ENCODE results near the gene A1CF.
"Not testable (repeated sequence)": the region's sequence is repeated elsewhere in the genome, so short reads cannot be mapped to it uniquely, and the experiment has no call there.

The A1CF gene, protein sequence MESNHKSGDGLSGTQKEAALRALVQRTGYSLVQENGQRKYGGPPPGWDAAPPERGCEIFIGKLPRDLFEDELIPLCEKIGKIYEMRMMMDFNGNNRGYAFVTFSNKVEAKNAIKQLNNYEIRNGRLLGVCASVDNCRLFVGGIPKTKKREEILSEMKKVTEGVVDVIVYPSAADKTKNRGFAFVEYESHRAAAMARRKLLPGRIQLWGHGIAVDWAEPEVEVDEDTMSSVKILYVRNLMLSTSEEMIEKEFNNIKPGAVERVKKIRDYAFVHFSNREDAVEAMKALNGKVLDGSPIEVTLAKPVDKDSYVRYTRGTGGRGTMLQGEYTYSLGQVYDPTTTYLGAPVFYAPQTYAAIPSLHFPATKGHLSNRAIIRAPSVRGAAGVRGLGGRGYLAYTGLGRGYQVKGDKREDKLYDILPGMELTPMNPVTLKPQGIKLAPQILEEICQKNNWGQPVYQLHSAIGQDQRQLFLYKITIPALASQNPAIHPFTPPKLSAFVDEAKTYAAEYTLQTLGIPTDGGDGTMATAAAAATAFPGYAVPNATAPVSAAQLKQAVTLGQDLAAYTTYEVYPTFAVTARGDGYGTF

GRCh38 chr10:50885097-50885859 lies at the start of gene A1CF:
A1CF (minus strand) TSS chr10:50885627; CDS start chr10:50859940, 25,687 bp downstream.
- Mint-ChIP-seq H3K4me3 (no peak within 1 kb of the TSS), H3K4me1 (no peaks in the 10 kb centered on the region), H3K36me3 (no peaks in the 10 kb centered on the region), H3K27ac (no peak within 1 kb of the TSS), H3K27me3 (peaks cover 8% of the 10 kb centered on the region), H3K9me3 (no peaks in the 10 kb centered on the region)
- DNase-seq: no peak
- CTCF ChIA-PET: interaction anchor here (1.1 to 1.2 kb wide), 2 partner anchors 19 to 20 kb away, joined by 3 to 4 read pairs; no protein-coding TSS in a partner anchor

DNA sequence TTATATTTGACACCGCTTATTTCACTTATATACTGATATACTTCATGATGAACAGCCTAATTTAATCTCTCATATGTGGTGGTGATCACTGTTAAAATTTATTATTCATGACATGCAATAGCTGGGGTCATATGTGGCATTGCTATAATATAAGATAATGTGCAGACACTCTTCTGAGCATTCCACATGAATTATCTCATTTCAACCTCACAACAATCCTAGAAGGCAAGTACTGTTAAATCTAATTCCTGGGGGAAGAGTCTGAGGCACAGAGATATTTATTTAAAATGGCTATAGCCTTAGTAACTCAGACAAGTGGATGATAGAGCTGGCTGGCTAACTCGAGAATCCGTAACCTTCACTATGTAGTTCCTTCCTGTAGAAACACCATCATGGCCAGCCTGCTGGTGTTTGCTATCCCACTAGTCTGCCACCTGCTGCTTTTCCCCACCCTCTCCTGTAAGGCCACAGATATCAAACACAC lies 46.6 kb upstream of the A1CF start:
- H3K27ac Mint-ChIP-seq: no peak overlapping the region
- H3K36me3 Mint-ChIP-seq: no peaks in the 10 kb centered on the region
- H3K27me3 Mint-ChIP-seq: no peaks in the 10 kb centered on the region
- CTCF ChIA-PET: no interaction called here
- H3K4me1 Mint-ChIP-seq: no peaks in the 10 kb centered on the region
- no peak for DNase-seq
- no peak overlapping the region for H3K4me3 Mint-ChIP-seq
- no peaks in the 10 kb centered on the region for H3K9me3 Mint-ChIP-seq

DNA sequence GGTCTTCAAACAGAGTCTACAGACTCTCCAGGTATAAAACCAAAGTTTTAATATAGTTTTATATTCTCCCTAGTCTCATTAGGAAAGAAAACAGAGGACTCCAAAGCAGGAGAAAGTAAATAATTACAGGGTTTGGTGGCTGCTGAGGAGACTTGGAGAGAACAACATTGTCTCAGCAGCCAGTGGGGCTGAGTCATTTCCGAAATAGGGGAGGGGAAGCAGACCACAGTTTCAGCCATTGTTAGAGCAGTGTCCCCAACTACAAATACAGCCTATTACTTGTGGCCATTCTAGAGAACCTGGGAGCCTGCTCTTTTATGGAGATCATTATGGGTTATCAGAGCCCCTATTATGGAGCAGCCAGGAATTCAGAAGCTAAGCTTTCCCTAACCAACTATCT lies 44.2 kb upstream of the A1CF start:
- CTCF ChIA-PET: interaction anchor here (0.9 kb wide), 1 partner anchor 38 kb away, joined by 3 read pairs; no protein-coding TSS in a partner anchor
- no peaks in the 10 kb centered on the region for H3K36me3 Mint-ChIP-seq

GRCh38 chr10:50928190-50928552 lies 42.7 kb upstream of the A1CF start:
- H3K27ac Mint-ChIP-seq: no peak overlapping the region
- H3K27me3 Mint-ChIP-seq: no peaks in the 10 kb centered on the region
- peaks cover 5% of the 10 kb centered on the region for H3K9me3 Mint-ChIP-seq
- CTCF ChIA-PET: no interaction called here
- no peak for DNase-seq
- no peaks in the 10 kb centered on the region for H3K36me3 Mint-ChIP-seq
- H3K4me1 Mint-ChIP-seq: no peaks in the 10 kb centered on the region
- H3K4me3 Mint-ChIP-seq: no peak overlapping the region

More for the DNA sequence above, 44.2 kb upstream of the A1CF start:
- H3K27ac Mint-ChIP-seq: no peak overlapping the region
- DNase-seq: no peak
- H3K4me3 Mint-ChIP-seq: no peak overlapping the region
- H3K27me3 Mint-ChIP-seq: no peaks in the 10 kb centered on the region
- no peaks in the 10 kb centered on the region for H3K4me1 Mint-ChIP-seq
- no peaks in the 10 kb centered on the region for H3K9me3 Mint-ChIP-seq

DNA sequence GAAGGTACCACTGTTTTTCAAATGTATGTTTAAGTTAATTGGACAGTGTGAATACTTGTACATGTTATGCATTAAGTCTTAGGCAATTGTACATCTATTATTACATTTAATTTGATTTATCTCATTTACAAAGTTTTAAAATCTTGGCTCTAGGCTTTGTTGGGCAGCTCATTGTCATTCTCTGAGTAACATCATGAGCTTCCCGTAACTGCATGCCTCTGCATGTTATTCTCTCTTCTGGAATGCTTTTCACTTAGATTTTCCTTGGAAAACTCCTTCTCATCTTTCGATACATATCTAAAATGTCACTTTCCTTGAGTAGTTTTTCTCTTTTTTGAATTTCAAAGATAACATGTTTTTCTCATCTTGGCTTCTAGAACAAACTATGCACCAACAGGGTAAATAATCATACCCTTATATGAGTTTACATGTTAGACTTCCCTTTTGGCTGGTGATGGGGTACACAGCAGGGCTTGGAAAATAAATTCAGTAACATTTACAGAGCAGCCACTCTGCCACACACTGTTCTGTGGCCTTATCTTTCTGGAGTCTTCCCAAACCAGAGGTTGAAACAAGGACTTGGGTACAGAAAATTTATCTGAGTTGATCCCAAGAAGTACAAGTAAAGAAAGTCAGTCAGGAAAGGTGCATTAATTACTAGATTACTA lies 42.2 kb upstream of the A1CF start:
- no peaks in the 10 kb centered on the region for H3K36me3 Mint-ChIP-seq
- H3K27ac Mint-ChIP-seq: no peak overlapping the region
- peaks cover 5% of the 10 kb centered on the region for H3K9me3 Mint-ChIP-seq
- no peak for DNase-seq
- no peaks in the 10 kb centered on the region for H3K4me1 Mint-ChIP-seq
- H3K4me3 Mint-ChIP-seq: no peak overlapping the region
- CTCF ChIA-PET: no interaction called here
- no peaks in the 10 kb centered on the region for H3K27me3 Mint-ChIP-seq

DNA sequence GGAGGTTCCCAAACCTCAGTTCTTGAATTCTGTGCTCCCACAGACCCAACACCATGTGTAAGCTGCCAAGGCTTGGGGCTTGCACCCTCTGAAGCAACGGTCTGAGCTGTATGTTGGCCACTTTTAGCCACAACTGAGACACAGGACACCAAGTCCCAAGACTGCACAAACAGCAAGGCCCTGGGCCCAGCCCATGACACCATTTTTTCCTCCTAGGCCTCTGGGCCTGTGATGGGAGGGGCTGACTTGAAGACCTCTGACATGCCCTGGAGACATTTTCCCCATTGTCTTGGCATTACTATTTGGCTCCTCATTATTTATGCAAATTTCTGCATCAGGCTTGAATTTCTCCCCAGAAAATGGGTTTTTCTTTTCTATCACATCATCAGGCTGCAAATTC lies 38.0 kb upstream of the A1CF start:
- H3K4me1 Mint-ChIP-seq, H3K9me3 Mint-ChIP-seq, DNase-seq, CTCF ChIA-PET, H3K36me3 Mint-ChIP-seq, H3K4me3 Mint-ChIP-seq, H3K27me3 Mint-ChIP-seq, H3K27ac Mint-ChIP-seq: not testable (repeated sequence)

DNA sequence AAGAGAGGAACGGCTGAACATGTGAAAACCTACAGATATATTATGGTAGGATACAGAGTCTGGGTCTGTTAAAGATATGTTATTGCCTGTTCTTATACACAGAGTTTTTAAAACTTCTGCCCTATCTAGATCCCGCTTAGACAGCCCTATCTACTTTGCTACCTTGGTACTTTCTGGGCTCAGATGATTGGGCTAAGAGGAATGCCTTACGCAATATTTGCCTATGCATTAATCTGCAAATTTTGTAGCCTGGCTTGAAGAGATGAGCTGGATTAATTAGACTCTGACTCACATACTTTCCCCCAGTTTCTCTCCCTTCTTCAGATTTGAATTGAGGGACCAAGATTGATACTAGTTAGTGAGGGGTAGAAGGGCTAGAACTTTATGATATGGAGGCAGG lies 33.6 kb upstream of the A1CF start:
- CTCF ChIA-PET: no interaction called here
- H3K27ac Mint-ChIP-seq: no peak overlapping the region
- no peak for DNase-seq
- no peaks in the 10 kb centered on the region for H3K4me1 Mint-ChIP-seq
- peaks cover 2% of the 10 kb centered on the region for H3K9me3 Mint-ChIP-seq
- H3K36me3 Mint-ChIP-seq: no peaks in the 10 kb centered on the region
- no peak overlapping the region for H3K4me3 Mint-ChIP-seq
- no peaks in the 10 kb centered on the region for H3K27me3 Mint-ChIP-seq

GRCh38 chr10:50918529-50918928 lies 33.1 kb upstream of the A1CF start:
- Mint-ChIP-seq H3K36me3 (no peaks in the 10 kb centered on the region), H3K4me3 (no peak overlapping the region), H3K9me3 (no peaks in the 10 kb centered on the region), H3K4me1 (no peaks in the 10 kb centered on the region), H3K27me3 (no peaks in the 10 kb centered on the region), H3K27ac (no peak overlapping the region)
- DNase-seq: no peak
- CTCF ChIA-PET: no interaction called here

- Mint-ChIP-seq H3K27me3 (no peaks in the 10 kb centered on the region), H3K27ac (no peak overlapping the region), H3K9me3 (no peaks in the 10 kb centered on the region), H3K4me1 (no peaks in the 10 kb centered on the region), H3K36me3 (no peaks in the 10 kb centered on the region), H3K4me3 (no peak overlapping the region)
- CTCF ChIA-PET: no interaction called here
- no peak for DNase-seq
These were observed 32.1 kb upstream of the A1CF start for GRCh38 chr10:50917486-50917885.

DNA sequence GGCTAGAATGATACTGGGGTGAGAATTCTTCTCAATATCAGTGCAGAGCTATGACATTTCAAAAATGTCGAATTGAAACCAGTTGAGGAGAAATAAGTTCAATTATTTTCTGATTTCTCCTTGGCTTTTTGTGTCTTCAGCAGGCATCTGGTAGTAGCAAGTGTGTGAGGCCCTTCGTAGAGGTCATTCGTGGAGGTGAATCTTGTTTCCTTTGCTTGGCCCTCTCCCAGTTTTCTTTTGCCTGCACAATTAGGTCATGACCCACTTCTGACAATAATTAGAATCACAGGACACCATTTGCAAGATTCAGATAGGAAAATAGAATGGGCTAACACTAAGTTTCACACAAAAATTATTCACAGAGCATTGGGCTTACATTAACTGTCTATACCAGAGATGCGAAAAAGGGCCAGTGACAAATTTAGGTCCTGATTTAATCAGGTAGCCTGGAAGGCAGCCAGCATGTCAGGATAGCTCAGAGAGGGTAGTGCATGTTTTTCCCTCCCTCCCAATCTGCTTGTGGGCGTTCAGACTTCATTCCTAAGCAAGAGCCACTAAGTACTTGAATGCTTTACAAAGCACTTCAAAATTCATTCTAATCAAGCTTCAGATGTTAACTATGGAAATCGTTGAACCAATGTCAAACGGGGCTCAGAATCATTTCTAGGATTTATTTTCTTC lies 24.0 kb upstream of the A1CF start:
- H3K4me1 Mint-ChIP-seq: no peaks in the 10 kb centered on the region
- H3K4me3 Mint-ChIP-seq: no peak overlapping the region
- H3K27me3 Mint-ChIP-seq: no peaks in the 10 kb centered on the region
- H3K27ac Mint-ChIP-seq: no peak overlapping the region
- DNase-seq: no peak
- no peaks in the 10 kb centered on the region for H3K36me3 Mint-ChIP-seq
- CTCF ChIA-PET: no interaction called here
- H3K9me3 Mint-ChIP-seq: no peaks in the 10 kb centered on the region

DNA sequence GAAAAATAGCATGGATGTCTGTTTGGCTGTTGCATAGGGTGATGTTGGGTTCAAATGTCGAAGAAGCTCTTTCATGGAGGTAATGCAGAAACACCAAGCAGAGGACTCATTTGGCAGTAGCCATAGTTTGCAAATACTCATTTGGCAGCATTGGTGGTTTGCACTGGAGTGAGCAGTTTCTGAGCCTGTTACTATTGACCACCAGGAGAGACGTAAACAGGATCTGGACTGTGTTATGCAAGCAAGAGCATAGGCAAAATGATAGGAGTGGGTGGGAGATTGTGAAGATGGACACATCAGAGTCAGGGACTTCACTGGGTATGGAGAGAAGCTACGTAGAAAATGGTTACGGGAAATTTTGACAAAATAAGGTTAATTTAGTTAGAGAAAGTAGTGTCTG lies 22.9 kb upstream of the A1CF start:
- CTCF ChIA-PET: no interaction called here
- no peak for DNase-seq
- H3K4me1 Mint-ChIP-seq: no peaks in the 10 kb centered on the region
- H3K36me3 Mint-ChIP-seq: no peaks in the 10 kb centered on the region
- no peak overlapping the region for H3K27ac Mint-ChIP-seq
- no peaks in the 10 kb centered on the region for H3K9me3 Mint-ChIP-seq
- no peak overlapping the region for H3K4me3 Mint-ChIP-seq
- H3K27me3 Mint-ChIP-seq: no peaks in the 10 kb centered on the region

GRCh38 chr10:50905797-50906196 lies 20.4 kb upstream of the A1CF start:
- H3K27ac Mint-ChIP-seq, DNase-seq, H3K36me3 Mint-ChIP-seq, H3K27me3 Mint-ChIP-seq, H3K4me3 Mint-ChIP-seq, H3K9me3 Mint-ChIP-seq, H3K4me1 Mint-ChIP-seq, CTCF ChIA-PET: not testable (repeated sequence)

GRCh38 chr10:50896721-50897120 lies 11.3 kb upstream of the A1CF start:
- Mint-ChIP-seq H3K9me3 (no peaks in the 10 kb centered on the region), H3K4me1 (no peaks in the 10 kb centered on the region), H3K27me3 (no peaks in the 10 kb centered on the region), H3K36me3 (no peaks in the 10 kb centered on the region), H3K4me3 (no peak overlapping the region), H3K27ac (no peak overlapping the region)
- no peak for DNase-seq
- CTCF ChIA-PET: no interaction called here

DNA sequence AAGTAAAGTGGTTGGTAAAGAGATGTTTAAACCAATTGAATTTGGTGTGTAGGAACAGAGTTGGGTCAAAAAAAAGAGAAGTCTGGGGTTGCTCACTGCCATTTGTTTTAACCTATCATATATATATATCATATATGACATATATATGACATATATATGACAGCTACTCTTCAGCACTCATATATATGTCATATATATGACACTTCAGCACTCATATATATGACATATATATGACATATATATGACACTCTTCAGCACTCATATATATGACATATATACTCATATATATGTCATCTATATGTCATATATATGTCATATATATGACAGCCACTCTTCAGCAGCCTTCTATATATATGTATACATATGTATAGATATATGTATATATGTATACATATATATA lies 8.9 kb upstream of the A1CF start:
- no peak for DNase-seq
- CTCF ChIA-PET: no interaction called here
- no peak overlapping the region for H3K4me3 Mint-ChIP-seq
- H3K36me3 Mint-ChIP-seq: no peaks in the 10 kb centered on the region
- no peaks in the 10 kb centered on the region for H3K4me1 Mint-ChIP-seq
- no peak overlapping the region for H3K27ac Mint-ChIP-seq
- H3K27me3 Mint-ChIP-seq: no peaks in the 10 kb centered on the region
- H3K9me3 Mint-ChIP-seq: no peaks in the 10 kb centered on the region

Measured in activated naive CD4-positive, alpha-beta T cell treated with anti-CD3 and anti-CD28 coated beads, Interleukin-2, amount 10 ng/mL, durations not matched to agents 7 days and 5 days (primary cell).